HG03064 (cell line): Measurements from ENCODE around the gene PAK1.
"Not testable (repeated sequence)": the region's sequence is repeated elsewhere in the genome, so short reads cannot be mapped to it uniquely, and the experiment has no call there.

Experiments used
- ATAC-seq: cut with Tn5 transposase; IDR thresholded peaks from one replicate; pipeline ENCODE4 v1.9.1; 2021; ENCODE audit warnings: low read depth; ENCODE audit not compliant: unreplicated experiment

Gene PAK1

DNA sequence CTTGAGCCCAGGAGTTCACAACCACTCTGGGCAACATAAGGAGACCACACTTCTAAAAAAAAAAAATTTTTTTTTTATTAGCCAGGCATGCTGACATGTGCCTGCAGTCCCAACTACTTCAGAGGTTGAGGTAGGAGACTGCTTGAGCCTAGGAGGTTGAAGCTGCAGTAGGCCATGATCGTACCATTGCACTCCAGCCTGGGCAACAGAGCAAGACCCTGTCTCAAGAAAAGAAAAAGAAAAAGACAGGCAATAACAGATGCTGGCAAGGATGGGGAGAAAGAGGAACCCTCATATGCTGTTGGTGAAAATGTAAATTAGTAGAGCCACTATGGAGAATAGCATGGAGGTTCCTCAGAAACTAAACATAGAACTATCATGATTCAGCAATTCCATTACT, 64.8 kb downstream of the PAK1 start:
- no peak for ATAC-seq

DNA sequence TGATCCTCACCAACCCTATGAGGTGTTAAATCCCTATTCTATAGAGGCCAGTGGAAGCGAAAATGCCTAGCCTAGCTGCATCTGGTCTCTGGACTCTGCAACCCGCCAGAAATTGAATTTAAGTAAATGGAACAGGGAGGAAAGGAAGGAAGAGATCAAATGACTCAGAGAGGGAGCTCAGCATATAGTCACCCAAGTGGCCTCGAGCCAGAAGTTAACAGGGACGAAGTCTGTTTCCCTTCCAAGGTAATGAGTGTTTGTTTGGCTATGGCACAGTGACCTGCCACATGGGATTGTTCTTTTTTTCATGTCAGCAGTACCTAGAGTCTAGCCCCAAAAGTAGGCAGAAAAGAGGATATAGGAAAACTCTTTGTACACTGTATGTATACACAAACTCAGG, 66.3 kb downstream of the PAK1 start:
- no peak for ATAC-seq

DNA sequence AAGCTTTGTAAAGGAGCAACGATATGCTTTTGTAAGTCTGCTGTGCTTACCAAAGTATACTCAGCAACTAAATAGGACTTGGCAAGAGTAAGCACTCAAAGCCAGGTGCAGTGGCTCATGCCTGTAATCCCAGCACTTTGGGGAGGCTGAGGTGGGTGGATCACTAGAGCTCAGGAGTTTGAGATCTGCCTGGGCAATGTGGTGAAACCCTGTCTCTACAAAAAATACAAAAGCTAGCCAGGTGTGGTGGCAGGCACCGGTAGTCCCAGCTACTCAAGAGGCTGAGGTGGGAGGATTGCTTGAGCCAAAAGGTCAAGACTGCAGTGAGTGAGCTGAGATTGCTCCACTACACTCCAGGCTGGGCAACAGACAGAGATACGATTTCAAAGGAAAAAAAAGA, 67.5 kb downstream of the PAK1 start:
- ATAC-seq = no peak

DNA sequence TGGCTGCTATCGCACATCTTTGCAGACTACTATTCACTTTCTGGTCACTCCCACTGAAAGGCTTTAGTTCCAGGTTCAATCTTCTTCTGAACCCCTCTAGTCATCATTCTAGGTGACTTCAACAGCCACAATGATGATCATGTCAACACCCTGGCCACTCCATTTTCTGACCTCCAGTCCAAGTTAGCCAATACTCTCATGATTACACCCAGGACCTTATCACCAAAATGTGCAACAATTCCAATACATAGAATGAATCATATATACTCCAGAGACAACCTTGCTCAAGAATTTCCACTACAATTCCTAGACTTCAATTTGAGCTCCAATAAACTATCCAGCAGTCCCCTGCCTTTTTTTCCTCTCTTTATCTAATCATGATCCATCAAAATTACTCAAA, 70.7 kb downstream of the PAK1 start:
- no peak for ATAC-seq

DNA sequence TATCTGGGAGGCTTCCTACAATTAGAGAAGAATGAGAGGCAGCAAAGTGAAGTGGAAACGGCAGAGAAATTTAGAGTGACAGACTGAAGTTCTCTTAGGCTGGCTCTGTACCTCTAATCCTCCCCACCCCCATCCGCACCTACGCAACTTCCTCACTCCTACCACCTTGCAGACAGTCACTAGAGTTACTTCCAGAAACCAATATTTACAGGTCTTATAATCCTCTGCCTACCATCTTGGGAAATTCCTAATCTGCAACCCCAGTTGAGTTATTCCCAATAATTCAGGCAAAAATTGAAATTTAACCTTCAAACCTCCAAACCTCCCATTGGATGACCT, 71.7 kb downstream of the PAK1 start:
- no peak for ATAC-seq

DNA sequence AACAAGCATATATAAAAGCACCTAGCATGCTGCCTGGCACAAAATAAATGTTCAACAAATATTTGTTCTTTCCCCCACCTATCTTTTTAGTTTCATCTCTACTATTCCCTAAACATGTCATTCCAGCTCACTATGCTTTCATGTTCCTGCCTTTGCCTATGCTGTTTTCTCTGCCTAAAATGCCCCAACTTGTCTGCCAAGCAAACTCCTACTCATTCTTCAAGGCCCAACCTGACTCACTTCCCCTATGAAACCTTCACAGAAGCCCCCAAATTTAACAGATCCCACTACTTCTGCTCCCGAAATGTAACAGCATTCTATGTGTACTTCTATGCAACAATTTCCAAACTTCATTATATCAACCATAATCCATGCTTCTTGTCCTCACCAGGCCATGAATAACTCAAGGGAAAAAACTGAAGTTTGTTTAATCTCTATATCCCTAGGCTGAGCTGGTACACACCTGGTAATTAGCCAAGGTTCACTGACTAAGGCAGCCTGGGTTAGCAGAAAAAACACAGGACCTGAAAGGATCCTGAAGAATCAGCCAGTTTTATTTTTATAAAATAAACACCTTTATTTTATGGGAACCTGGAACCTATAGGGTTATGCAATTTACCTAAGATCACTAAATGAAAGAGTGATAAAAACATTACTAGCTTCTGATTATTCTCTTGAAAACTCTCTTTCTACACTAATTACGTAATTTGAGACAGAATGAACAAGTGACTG, 72.2 kb downstream of the PAK1 start:
- no peak for ATAC-seq

DNA sequence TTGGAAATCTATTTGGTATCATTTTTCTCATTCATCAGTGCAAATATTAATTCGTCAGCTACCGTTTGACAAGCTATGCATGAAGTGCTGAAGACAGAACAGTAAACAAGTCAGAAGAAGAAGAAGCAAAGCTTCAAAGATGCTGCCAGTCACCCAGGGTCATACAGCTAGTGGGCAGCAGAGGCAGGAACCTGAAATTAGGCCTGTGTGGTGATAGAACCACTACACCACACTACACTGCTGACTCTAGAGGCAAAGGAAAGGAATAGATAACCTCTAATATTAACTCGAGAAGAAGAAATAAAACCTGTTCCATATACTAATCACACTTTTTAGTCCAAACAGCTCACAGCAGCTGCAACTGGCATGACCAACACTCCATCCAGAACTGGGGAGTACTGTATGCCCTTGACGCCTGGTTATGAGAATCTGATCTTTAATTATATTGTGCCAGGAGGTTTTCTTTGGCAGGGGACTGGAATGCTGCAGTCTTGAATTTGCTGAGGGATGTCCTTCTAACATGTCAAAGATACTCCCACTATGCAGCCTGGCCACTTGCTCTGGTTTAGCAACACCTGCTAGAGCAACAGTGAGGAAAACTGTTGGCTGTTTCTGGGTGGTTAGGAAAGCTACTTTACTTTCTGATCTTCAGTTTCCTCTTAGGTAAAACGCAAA, 73.0 kb downstream of the PAK1 start:
- ATAC-seq = no peak

DNA sequence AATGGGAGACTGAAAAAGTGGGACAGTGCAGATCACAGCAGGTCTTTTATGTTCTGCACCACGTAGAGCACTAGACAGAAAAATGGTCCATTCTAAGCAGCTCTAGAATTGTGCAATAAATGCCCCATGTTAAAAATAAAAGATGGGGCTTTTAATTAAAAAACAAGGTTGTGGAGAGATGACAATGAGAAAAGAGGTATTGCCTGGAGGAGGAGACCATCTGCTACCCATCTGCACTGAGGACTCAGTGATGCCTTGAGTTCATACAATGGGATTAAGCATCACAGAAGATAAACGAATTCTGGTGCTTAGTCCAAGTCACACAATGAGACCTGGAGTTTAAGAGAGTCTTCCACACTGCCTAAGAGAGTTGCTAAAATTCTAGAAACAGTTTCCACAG, 73.6 kb downstream of the PAK1 start:
- no peak for ATAC-seq

DNA sequence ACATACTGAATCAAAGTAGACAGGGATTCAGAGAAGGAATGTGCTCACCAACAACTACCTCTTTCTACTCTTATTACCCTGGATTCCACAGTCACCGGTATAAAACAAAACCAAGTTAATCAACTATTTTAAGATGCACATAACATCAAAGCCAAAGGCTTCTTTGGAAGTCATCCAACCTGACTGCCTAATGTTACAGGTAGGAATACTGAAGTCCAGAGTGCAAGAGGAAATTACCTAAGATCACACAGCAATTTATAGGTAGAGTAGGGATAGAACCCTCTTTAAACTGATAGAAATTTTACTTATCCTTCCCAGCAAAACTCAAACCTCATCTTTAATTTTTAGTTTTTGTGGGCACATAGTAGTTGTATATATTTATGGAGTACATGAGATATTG, 76.3 kb downstream of the PAK1 start:
- ATAC-seq = no peak

DNA sequence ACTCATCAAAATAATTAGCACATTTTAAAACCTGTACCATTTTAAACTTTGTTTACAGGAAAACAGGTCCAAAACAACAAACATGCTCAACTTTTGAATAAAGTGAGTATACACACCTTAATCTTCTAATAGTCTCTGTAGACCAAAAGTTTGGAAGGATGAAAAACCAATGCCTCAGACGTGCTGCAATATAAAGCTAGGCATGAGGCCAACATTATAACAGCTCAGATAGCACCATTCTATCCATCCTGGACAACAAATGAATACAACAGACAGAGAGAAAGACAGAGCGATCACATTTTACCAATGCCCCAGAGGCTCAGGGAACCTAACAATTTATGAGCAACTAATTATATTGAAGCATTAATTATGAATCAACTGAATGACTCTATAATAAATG, 77.0 kb downstream of the PAK1 start:
- no peak for ATAC-seq

DNA sequence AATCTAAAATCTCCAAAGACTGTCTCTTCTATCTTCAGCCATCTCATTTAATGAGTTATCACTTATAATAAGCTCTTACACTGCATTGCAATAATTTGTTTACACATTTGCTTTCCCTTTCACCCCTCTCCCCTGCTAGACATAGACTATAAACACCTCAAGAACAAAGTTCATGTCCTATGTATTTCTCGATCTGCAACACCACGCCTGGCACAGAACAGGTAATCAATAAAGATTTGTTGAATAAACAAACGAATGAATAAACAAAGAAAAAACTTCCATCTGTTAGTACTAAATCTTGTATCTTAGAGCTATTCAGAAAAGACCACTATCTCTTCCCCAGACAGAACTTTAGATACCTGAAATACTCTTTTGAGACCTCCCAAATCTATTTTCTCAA, 77.6 kb downstream of the PAK1 start:
- no peak for ATAC-seq

DNA sequence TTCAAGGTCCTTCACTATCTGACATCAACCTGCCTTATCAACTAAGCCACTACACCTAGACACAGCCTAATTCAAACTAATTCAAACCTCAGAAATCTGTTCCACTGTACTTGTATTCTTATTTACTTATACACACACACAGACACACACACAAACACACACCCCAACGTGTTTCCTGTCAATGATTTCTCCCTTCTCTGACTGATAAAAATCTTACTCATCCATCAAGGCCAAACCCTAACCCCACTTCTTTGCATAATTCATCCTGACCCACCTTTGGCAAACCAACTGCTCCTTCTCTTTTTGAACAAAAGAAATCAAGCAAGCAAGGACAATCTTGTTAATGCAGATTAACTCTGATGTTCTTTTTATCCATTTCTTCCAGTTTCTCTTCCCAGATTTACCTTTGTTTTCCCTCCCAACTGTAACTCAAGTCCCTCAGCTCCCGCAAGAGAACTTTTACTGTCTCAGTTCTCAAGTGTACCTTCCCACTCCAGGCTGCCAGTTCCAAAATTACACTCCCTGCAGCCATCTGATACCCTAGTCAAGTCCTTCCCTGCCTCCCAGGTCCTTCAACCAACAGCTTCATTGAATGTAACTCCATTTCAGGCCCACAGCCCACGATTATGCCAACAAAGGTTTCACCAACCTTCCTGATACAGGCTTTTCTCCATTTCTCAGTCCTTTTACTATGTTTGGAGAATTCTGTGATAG, 78.3 kb downstream of the PAK1 start:
- ATAC-seq = no peak

DNA sequence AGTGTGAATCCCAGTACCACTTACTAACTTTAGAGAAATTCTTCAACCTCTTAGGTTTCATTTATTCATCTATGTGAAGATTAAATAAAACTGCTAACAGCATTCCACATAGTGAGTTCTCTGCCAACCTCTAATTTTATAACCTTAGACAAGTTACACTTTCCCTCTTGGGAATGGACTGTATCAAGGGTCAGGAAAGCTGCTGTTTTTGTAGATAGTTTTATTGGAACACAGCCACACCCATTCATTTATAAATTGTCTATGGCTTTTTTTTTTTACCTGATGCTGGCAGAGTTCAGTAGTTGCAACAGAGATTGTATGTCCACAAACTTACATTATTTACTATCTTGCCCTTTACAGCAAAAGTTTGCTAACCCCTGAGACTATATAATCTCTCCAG, 81.1 kb downstream of the PAK1 start:
- no peak for ATAC-seq

DNA sequence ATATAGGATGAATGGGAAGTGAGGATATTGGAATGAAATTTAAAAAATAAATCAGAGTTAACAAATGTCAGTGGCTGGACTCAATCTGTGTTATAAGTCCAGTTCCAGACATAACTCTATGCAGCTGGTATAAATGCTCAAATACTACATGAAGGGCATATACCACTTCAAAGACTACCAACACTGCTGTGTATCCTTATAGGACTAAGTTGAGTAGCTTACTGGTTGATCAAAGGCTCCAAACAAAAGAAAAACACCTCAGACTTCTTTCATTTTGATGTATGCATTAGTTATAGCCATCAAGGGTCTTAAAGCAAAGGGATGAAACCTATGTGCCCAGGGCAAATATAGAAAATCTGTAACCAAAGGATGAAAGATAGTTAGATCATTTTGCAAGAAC, 86.2 kb downstream of the PAK1 start:
- no peak for ATAC-seq

DNA sequence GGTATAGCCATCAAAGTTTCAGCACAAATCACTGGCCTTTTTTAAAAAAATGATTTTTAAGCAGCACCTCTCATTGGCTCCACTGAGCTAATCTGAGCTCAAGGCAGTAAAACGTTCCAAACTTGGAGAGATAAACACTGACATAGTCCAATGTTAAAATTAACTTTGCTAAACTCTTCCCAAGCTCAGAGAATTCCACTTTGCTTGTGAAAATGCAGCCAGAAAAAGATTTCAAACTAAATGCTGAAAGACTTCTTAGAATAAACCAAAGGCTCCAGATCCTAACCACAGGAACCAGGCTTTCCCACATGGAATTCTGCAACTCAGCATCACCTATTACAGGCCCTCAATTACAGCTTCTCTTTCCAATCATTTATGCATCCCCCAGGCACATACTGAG, 87.7 kb downstream of the PAK1 start:
- ATAC-seq = no peak

DNA sequence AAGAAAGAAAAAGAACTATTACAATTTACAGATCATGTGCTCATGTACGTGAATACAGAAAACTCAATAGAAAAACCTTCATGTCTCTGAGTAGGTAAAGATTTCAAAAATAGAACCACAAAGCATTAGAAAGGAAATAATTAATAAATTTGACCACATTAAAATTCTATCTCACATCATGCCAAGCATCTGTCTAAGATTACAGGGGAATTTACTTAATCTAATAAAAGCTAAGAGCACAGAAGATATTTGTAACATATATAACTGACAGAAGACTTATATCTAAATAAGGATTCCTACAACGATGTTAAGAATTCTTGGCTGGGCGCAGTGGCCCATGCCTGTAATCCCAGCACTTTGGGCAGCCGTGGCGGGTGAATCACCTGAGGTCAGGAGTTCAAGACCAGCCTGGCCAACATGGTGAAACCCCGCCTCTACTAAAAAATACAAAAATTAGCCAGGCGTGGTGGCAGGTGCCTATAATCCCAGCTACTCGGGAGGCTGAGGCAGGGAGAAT, 88.6 kb downstream of the PAK1 start:
- ATAC-seq = not testable (repeated sequence)

DNA sequence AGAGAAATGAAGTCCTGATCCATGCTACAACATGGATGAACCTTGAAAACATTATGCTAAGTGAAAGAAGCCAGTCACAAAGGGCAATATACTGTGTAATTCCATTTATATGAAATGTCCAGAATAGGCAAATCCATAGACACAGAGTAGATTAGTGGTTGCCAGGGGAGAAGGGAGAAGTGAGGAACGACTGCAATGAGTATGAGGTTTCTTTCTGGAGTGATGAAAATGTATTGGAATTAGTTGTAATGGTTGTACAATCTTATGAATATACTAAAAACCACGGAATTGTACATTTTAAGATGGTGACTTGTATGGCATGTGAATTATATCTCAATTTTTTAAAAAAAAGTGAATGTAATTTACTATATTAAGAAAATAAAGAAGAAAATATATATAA, 89.3 kb downstream of the PAK1 start:
- no peak for ATAC-seq

DNA sequence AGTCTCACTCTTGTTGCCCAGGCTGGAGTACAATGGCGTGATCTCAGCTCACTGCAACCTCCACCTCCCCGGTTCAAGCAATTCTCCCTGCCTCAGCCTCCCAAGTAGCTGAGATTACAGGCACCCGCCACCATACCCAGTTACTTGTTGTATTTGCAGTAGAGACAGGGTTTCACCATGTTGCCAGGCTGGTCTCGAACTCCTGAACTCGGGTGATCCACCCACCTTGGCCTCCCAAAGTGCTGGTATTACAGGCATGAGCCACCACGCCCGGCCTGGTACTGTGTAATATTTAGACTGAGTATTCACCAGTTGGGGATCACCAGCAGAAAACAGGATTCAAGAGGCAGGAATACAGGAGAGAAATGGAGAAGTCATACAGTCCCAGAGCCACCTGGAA, 90.5 kb downstream of the PAK1 start:
- ATAC-seq = not testable (repeated sequence)

DNA sequence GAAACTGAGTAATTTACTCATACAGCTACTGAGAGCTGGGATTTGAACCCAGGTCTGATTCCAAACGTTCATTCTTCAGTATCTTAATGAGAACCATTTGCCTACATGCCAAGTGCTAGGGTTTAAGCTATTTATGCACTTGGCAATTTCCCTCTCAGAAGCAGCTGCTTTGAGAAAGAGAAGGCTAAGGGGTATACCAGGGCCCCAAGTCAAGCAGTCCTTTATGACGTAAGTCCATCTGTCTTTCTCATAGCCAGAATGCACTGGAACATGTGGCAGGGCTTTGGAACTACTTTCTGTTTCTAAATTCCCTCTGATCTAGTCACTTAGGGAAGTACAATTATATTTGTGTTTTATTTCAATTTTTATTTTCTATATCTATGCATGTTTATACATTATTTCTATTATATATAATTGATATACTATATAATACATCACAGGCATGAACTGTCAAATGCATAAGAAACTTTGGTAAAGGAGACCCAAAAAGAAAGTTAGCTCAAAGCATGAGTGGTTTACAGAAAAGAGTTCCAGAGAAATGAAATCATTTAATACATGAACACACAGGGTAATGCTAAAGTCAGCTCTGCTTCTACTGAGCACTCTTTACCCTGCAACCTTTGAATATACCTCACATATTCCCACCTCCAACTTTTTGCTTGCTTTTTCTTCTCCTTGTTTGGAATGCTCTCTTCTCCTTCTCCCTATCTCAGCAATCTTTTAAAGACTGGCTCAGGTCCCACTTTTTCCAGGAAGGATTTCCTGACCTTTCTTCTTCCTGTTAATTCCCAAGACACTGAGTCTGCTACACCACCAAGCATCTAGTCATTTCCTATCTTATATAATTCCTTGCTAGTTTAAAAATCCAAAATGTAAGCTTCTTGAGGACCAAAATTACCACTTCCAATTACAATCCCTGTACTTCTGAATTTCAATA, 91.9 kb downstream of the PAK1 start:
- no peak for ATAC-seq

DNA sequence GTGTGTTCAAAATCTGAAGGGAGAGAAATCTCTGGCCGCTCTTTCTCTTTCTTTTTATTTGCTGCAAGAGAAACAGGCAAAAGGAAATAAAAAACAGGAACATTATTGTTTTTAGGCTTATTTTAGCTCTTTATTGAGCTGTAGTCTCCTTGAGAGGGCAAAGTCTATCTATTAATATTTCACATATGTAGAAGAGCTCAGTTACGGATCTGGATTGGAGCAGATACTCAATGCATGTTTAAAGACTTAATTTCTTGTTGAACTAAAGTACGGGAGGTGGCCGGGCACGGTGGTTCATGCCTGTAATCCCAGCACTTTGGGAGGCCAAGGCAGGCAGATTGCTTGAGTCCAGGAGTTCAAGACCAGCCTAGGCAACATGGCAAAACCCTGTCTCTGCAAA, 94.0 kb downstream of the PAK1 start:
- ATAC-seq = no peak

DNA sequence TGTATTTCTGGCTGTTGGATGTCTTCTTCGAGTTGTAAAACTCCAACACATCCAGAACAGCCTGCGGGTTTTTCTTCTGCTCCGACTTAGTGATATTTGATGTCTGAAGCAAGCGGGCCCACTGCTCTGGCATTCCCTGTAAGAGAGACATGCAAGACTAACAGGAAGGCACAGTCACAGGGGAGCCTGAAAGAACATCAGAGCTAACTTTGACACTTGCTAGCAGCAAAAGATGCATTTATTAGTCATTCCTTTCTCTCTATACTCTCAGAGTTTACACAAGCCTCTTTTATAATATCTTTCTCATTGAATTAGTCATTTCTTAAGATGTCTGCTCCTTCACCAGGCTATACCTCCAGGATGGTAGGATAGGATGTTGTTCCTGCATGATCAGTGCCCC, 94.6 kb downstream of the PAK1 start:
- no peak for ATAC-seq
